ENCODE measurements around the gene EXOC7.
"Not testable (repeated sequence)": the region's sequence is repeated elsewhere in the genome, so short reads cannot be mapped to it uniquely, and the experiment has no call there.

The EXOC7 gene

GRCh38 chr17:76071531-76072147 is 31.9 kb downstream of the EXOC7 start:
- no peak for DNase-seq

GRCh38 chr17:76065775-76066174 is 37.8 kb downstream of the EXOC7 start:
- no peak for DNase-seq

GRCh38 chr17:76063875-76064546 is 39.6 kb downstream of the EXOC7 start:
- no peak for DNase-seq

GRCh38 chr17:76058264-76058663 is 45.3 kb downstream of the EXOC7 start:
- DNase-seq = not testable (repeated sequence)

- DNase-seq = no peak
Measured at GRCh38 chr17:76056882-76057281, 46.7 kb downstream of the EXOC7 start.

- DNase-seq = no peak
Measured at GRCh38 chr17:76054112-76054476, 49.5 kb downstream of the EXOC7 start.

- DNase-seq = no peak
Measured at GRCh38 chr17:76053246-76054111, 50.1 kb downstream of the EXOC7 start.

GRCh38 chr17:76051561-76051960 is 52.0 kb downstream of the EXOC7 start:
- DNase-seq = no peak

- DNase-seq = no peak
Measured at GRCh38 chr17:76050538-76051467, 52.8 kb downstream of the EXOC7 start.

GRCh38 chr17:76049836-76050537 is 53.6 kb downstream of the EXOC7 start:
- no peak for DNase-seq

GRCh38 chr17:76049239-76049638 is 54.3 kb downstream of the EXOC7 start:
- no peak for DNase-seq

- no peak for DNase-seq
Measured at GRCh38 chr17:76048711-76049110, 54.9 kb downstream of the EXOC7 start.

GRCh38 chr17:76048025-76048605 is 55.5 kb downstream of the EXOC7 start:
- no peak for DNase-seq

- DNase-seq = no peak
Measured at GRCh38 chr17:76046064-76046463, 57.5 kb downstream of the EXOC7 start.

GRCh38 chr17:76044475-76045007 is 59.0 kb downstream of the EXOC7 start:
- DNase-seq = not testable (repeated sequence)

- DNase-seq = not testable (repeated sequence)
Measured at GRCh38 chr17:76042868-76043267, 60.7 kb downstream of the EXOC7 start.

- no peak for DNase-seq
Measured at GRCh38 chr17:76040376-76040775, 63.2 kb downstream of the EXOC7 start.

GRCh38 chr17:76039121-76039520 is 64.5 kb downstream of the EXOC7 start:
- DNase-seq = no peak

- no peak for DNase-seq
Measured at GRCh38 chr17:76038050-76038449, 65.5 kb downstream of the EXOC7 start.

GRCh38 chr17:76036497-76037261 is 66.9 kb downstream of the EXOC7 start:
- DNase-seq = no peak
